NCI-H2196 (cell line): ENCODE data around the gene HDHD3.
"Not testable (repeated sequence)": the region's sequence is repeated elsewhere in the genome, so short reads cannot be mapped to it uniquely, and the experiment has no call there.

Experiments used
- DNase-seq: peaks from one replicate; lab custom pipeline; 2025; ENCODE audit not compliant: unreplicated experiment; lab: John Stamatoyannopoulos, UW

HDHD3 gene

GRCh38 chr9:113368348-113368981 is 8.3 kb downstream of the HDHD3 start:
- DNase-seq: no peak

- DNase-seq: not testable (repeated sequence)
These were observed 11.1 kb downstream of the HDHD3 start for GRCh38 chr9:113365652-113366051.

- DNase-seq: no peak
These were observed 11.8 kb downstream of the HDHD3 start for GRCh38 chr9:113364951-113365350.

GRCh38 chr9:113363336-113363735 is 13.4 kb downstream of the HDHD3 start:
- no peak for DNase-seq

GRCh38 chr9:113361304-113362018 is 15.3 kb downstream of the HDHD3 start:
- peak; percentile 22 for DNase-seq

GRCh38 chr9:113360242-113360842 is 16.4 kb downstream of the HDHD3 start:
- DNase-seq: no peak

GRCh38 chr9:113359385-113359784 is 17.4 kb downstream of the HDHD3 start:
- DNase-seq: no peak

- DNase-seq: no peak
These were observed 20.0 kb downstream of the HDHD3 start for GRCh38 chr9:113356686-113357292.

GRCh38 chr9:113355040-113355596 is 21.7 kb downstream of the HDHD3 start:
- no peak for DNase-seq

- no peak for DNase-seq
These were observed 24.4 kb downstream of the HDHD3 start for GRCh38 chr9:113352411-113352810.

- no peak for DNase-seq
These were observed 24.8 kb downstream of the HDHD3 start for GRCh38 chr9:113352006-113352405.

GRCh38 chr9:113350937-113351336 is 25.8 kb downstream of the HDHD3 start:
- no peak for DNase-seq

- DNase-seq: no peak
These were observed 26.6 kb downstream of the HDHD3 start for GRCh38 chr9:113350107-113350661.

- DNase-seq: no peak
These were observed 27.2 kb downstream of the HDHD3 start, which contains the start of gene BSPRY for GRCh38 chr9:113349445-113350094. TSS of gene BSPRY (plus strand) at chr9:113349541. CDS start at chr9:113349580, 39 bp downstream.

GRCh38 chr9:113349066-113349444 is 27.7 kb downstream of the HDHD3 start:
- peak; percentile 69 for DNase-seq

GRCh38 chr9:113348437-113348836 is 28.3 kb downstream of the HDHD3 start:
- no peak for DNase-seq

- no peak for DNase-seq
These were observed 31.1 kb downstream of the HDHD3 start for GRCh38 chr9:113345671-113346070.

GRCh38 chr9:113345190-113345589 is 31.6 kb downstream of the HDHD3 start:
- DNase-seq: no peak

- peak; percentile 96 for DNase-seq
These were observed 33.0 kb downstream of the HDHD3 start for GRCh38 chr9:113343732-113344231.

- peak; percentile 92 for DNase-seq
These were observed 34.9 kb downstream of the HDHD3 start for GRCh38 chr9:113341712-113342410.
